GM12874 (cell line): ENCODE results near the gene FKBP1A.

Experiments
- TF ChIP-seq, protein P1 (sequence below): IDR thresholded peaks from 2 replicates; pipeline ENCODE4 v1.5.1; 2011; ENCODE audit warnings: low read depth, mild to moderate bottlenecking, control low read depth, low read length, moderate library complexity; ENCODE audit not compliant: insufficient read depth

FKBP1A gene

DNA sequence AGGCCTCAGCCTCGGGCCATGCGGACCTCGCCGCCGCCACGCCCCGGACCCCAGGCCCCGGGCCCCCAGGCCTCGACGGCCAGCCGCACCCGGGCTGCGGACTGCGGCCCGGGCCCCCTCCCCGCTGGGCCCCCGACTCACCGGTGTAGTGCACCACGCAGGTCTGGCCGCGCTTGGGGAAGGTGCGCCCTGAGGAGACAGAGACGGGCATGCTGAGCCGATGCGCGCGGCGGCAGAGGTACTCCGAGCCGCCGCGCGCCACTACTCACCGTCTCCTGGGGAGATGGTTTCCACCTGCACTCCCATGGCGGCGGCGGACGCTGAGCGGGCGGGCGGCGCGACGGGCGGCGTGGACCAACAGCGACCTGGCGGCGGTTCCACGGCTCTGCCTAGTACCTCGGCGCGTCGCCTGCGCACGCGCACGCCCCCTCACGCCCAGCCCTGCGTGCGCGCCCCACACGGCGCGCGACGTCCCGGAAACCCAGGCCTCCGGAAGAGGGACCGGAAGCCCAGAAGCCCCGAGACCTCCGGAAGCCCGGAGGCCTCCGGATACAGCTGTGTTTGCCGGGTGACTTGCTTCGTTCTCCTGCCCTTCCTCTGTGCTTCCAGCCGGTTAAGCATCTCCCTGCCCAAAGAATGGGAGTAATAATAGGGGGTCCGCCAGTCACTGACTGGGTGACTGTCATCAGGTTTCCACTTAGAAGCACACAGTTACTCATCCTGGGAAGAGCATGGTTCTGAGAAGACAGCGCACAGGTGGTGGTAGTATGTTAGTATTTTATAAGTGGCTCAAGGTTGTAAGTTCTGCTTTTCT, at the start of gene FKBP1A:
TSS of gene FKBP1A (minus strand) at position 362 of the 814 bp plus-strand sequence. CDS start at position 306, 56 bp downstream.
- TF ChIP-seq, protein P1, sequence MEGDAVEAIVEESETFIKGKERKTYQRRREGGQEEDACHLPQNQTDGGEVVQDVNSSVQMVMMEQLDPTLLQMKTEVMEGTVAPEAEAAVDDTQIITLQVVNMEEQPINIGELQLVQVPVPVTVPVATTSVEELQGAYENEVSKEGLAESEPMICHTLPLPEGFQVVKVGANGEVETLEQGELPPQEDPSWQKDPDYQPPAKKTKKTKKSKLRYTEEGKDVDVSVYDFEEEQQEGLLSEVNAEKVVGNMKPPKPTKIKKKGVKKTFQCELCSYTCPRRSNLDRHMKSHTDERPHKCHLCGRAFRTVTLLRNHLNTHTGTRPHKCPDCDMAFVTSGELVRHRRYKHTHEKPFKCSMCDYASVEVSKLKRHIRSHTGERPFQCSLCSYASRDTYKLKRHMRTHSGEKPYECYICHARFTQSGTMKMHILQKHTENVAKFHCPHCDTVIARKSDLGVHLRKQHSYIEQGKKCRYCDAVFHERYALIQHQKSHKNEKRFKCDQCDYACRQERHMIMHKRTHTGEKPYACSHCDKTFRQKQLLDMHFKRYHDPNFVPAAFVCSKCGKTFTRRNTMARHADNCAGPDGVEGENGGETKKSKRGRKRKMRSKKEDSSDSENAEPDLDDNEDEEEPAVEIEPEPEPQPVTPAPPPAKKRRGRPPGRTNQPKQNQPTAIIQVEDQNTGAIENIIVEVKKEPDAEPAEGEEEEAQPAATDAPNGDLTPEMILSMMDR = 0 out of 2 replicates have a peak, but pooled peaks have one; percentile 15

DNA sequence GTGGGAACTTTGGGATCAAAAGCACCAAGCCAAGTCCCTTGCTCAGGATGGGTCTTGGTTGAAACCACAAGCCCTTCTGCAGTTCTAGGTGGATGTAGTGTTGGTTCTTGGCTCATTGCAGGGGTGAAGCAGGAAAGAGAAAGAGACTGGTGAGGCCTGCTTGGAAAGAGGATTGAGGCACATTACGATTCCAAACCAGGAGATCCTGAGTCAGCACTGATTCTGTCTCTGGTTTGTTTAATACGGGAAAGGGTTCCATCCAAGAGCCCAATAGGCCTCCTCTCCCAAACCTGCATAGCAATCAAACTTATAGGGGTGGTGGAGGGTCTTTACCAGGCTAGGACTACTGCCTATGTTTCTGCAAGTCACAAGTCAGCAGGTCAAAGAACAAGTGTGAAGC, 49.5 kb upstream of the FKBP1A start:
- TF ChIP-seq, protein P1 = no peak

DNA sequence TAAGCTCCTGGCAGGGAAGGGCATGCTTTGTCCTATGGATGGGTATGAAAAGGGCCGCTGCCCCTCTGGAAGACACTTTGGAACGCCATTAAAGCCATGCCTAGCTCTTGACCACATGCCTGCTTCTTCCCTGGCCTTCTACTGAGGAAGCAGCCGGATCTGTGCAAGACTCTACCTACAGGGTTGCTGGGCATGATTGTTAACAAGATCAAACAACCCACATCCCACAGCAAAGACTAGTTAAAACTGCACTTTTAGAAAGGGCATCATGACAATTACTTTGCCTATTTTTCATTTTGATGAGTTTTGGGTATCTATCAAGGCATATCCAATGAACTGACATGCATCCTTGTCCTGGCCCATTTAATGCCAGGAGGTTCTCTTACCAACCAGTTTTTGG, 48.3 kb upstream of the FKBP1A start:
- TF ChIP-seq, protein P1 = no peak

DNA sequence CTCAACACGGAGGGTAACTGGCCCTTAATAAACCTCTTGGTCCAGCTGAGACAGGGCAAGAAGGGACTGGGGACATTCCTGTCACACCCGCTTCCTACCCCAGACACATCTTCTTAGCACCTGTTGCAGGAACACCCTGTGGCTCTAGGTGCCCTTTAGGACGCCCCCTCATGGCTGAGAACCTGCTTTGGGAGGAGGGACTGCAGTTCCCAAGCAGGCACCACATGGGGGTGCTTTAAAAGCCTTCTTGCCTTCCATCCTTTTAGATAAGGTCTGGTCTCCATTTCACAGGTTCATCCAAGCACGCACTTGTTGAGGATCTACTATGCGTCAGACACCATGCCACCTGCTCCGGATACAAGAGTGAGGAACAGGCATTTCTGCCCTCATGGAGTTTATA, 47.2 kb upstream of the FKBP1A start:
- TF ChIP-seq, protein P1 = peak; percentile 58

DNA sequence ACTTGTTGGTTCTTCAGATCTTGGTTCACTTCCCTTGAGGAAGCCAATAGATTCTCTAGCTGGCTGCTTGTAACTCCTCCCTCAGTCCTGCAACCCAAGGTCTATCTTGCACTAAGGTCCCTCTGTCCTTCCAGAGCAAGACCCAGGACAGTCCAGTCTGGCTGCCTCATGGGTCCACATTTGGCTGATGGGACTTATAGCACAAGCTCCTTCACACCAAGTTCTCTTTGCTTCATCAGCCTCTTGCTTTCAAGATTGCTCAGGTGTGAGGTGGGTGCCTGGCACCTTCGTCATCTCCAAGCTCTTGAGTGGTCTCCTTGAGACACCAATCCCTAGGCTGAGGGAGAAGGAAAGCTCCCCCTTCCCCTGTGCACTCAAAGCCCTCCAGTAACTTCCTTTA, 45.5 kb upstream of the FKBP1A start:
- TF ChIP-seq, protein P1 = no peak

DNA sequence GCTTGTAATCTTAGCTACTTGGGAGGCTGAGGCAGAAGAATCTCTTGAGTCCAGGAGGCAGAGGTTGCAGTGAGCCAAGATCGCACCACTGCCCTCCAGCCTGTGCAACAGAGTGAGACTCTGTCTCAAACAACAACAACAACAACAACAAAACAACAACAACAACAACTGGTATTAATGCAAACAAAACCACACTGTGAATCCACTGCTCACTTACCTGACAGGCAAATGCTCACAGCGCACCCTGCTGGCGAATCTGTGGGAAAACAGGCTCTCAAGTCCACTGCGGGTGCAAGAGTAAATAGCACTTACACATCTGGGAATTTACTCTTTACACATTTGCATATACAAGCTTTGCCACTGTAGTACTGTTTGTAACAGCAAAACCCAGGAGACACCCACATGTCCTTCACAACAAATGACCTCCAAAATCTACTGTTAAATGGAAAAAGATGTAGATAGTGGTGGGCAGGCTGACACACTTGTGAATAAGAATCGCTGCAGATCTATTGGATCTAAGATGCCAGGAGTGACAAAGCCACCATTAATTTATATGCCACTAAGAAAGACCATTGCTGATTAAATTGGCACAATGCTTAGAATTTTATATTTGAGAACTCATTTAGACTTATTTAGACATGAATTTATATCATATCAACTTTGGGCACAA, 44.5 kb upstream of the FKBP1A start:
- TF ChIP-seq, protein P1 = peak; percentile 86

DNA sequence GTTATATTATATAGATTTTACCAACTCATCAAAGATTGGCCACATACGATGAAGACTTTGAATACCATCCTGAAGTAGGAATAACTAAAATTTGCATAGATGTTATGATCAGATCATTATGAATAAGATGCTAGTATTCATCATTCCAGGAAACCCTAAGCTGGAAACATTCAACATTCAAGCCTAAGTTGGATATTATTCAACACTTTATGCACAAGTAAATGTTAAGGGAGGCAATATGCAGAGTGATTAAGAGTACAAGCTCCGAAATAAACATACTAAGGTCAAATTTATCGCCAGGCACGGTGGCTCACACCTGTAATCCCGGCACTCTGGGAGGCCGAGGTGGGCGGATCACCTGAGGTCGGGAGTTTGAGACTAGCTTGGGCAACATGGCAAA, 43.4 kb upstream of the FKBP1A start:
- TF ChIP-seq, protein P1 = no peak
